Spinal cord (tissue), 10 donors: ENCODE measurements around the gene POC5. TPM values are rescaled to one million over a fixed set of nuclear protein-coding genes. Genes with fewer than 3 reads are reported as not detected.
"Not testable (repeated sequence)": the region's sequence is repeated elsewhere in the genome, so short reads cannot be mapped to it uniquely, and the experiment has no call there.

Experiments
- DNase-seq, 6 donors: peaks; one replicate each; pipeline versions ENCODE4 v3.0.0 to v3.0.0-alpha.2; 2013 to 2015; ENCODE audit warnings: low spot score in 6 of 6, low read depth in 4 of 6
- H3K27ac ChIP-seq: one replicate; pipeline ENCODE4 v1.5.1; 2013; ENCODE audit warnings: low read depth, low read length, control low read depth
- H3K27me3 ChIP-seq: one replicate; pipeline ENCODE4 v1.6.1; 2013; ENCODE audit warnings: low read length; ENCODE audit not compliant: control insufficient read depth, insufficient read depth
- H3K36me3 ChIP-seq: one replicate; pipeline ENCODE4 v1.6.1; 2013; ENCODE audit warnings: low read length; ENCODE audit not compliant: control insufficient read depth, insufficient read depth
- H3K4me1 ChIP-seq: one replicate; pipeline ENCODE4 v1.6.1; 2013; ENCODE audit warnings: low read length; ENCODE audit not compliant: control insufficient read depth, insufficient read depth
- H3K4me3 ChIP-seq: one replicate; pipeline ENCODE4 v1.5.1; 2013; ENCODE audit warnings: low read depth, low read length, control low read depth
- H3K9me3 ChIP-seq: one replicate; pipeline ENCODE4 v1.6.1; 2013; ENCODE audit warnings: low read length; ENCODE audit not compliant: control insufficient read depth, insufficient read depth
- WGBS: methylation state at CpG from one replicate; pipeline ENCODE4 v1.1.5; 2013; ENCODE audit warnings: missing lambda C conversion rate; ENCODE audit not compliant: insufficient coverage; 5-methylcytosine and 5-hydroxymethylcytosine counted together
- polyA plus RNA-seq, 2 donors: library from polyadenylated mRNA; unstranded; fragments of 120-200 nt; gene quantifications; one replicate each; pipeline ENCODE4 v1.2.1, GENCODE V29; 2013; ENCODE audit not compliant: insufficient read length in 2 of 2
- total RNA-seq, 2 donors: library from RNA; depleted of rRNA in 1 of 2; stranded (reverse); fragments of 120-200 nt in 1 of 2; fragments of >200 nt in 1 of 2; gene quantifications; one replicate each; pipeline versions ENCODE4 v1.2.3 to v1.2.4, GENCODE V29; 2013 to 2014
- donor health status: healthy.

POC5 gene
- total and polyA plus RNA-seq, 4 donors, result 13.9 to 18.6 (median 17.3) TPM

GRCh38 chr5:75731515-75731914 is 14.3 kb upstream of the POC5 start:
- H3K4me3 ChIP-seq, H3K4me1 ChIP-seq, H3K27me3 ChIP-seq, DNase-seq, H3K9me3 ChIP-seq, H3K36me3 ChIP-seq, H3K27ac ChIP-seq: not testable (repeated sequence)
- WGBS, result 100% methylated on average over 4 of the region's 4 CpGs

DNA sequence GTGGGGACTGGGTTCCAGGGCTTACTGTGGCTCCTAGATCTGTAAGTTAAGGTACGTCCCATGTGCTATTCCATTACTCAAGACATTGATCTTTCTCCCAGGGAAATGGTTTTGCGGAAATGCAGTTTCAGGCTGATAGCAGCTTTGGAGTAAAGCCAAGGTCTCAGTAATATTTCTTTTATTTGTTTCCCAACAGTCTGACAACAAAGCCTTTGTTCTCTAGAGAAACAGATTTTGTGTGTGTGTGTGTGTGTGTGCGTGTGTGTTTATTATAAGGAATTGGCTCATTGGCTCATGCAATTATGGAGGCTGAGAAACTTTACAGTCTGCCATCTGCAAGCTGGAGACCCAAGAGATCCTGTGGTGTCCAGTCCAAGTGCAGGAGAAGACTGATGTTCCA is 12.1 kb upstream of the POC5 start:
- Histone ChIP-seq H3K36me3 (no peaks in the 10 kb centered on the region), H3K4me1 (no peaks in the 10 kb centered on the region), H3K27ac (no peak overlapping the region), H3K4me3 (no peak overlapping the region), H3K9me3 (peaks cover 2% of the 10 kb centered on the region), H3K27me3 (no peaks in the 10 kb centered on the region)
- DNase-seq, result peak in 2 of 6 donors; percentile 11 to 24
- 81% methylated on average over 2 of the region's 3 CpGs for WGBS

DNA sequence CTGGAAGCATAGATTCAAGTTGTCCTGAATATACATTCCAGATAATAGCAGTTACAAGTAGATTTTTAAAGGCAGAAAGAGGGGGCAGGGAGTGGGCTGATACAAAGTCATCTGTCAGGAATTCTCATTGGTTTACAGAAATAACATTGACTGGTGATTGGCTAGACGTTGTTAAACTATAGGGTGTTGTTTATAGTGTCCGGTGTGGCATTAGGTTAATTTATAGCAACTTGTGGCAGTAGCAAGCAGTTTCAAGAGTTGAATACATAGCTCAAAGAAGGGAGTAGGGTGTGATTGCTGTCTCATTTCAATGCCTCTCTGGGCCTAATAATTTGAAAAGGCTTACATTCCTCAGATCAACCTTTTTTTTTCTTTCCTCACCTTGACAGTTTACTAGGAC is 10.7 kb upstream of the POC5 start:
- Histone ChIP-seq H3K9me3 (no peaks in the 10 kb centered on the region), H3K27me3 (no peaks in the 10 kb centered on the region), H3K27ac (no peak overlapping the region), H3K36me3 (no peaks in the 10 kb centered on the region), H3K4me3 (no peak overlapping the region), H3K4me1 (no peaks in the 10 kb centered on the region)
- DNase-seq, result no peak
- no CpG with 5 or more reads among the region's 2 CpGs for WGBS

DNA sequence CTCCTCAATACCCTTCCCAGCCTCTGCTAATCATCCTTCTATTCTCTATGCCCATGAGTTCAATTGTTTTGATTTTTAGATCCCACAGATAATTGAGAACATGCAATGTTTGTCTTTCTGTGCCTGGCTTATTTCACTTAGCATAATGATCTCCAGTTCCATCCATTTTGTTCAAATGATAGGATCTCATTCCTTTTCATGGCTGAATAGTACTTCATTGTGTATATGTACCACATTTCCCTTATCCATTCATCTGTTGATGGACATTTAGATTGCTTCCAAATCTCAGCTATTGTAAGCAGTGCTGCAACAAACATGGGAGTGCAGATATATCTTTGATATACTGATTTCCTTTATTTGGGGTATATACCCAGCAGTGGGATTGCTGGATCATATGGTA is 9.0 kb upstream of the POC5 start:
- H3K9me3 ChIP-seq, H3K27ac ChIP-seq, DNase-seq: not testable (repeated sequence)

DNA sequence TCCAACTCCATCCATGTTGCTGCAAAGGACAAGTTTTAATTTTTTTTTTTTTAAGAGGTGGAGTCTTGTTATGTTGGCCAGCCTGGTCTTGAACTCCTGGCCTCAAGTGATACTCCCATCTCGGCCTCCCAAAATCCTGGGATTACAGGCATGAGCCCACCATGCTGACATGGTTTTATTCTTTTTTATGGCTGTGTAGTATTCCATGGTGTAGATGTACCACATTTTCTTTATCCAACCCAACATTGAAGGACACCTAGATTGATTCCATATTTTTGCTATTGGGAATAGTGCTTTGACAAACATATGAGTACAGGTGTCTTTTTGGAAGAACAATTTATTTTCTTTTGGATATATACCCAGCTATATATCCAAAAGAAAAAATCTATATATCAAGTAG is 6.1 kb upstream of the POC5 start:
- no CpG with 5 or more reads among the region's 1 CpG for WGBS
- H3K36me3 ChIP-seq, result no peaks in the 10 kb centered on the region
- no peaks in the 10 kb centered on the region for H3K9me3 ChIP-seq

More for the DNA sequence above, 9.0 kb upstream of the POC5 start:
- H3K27me3 ChIP-seq, H3K4me3 ChIP-seq, H3K36me3 ChIP-seq, H3K4me1 ChIP-seq: not testable (repeated sequence)

GRCh38 chr5:75721573-75721972 is 4.3 kb upstream of the POC5 start:
- H3K4me1 ChIP-seq, result no peaks in the 10 kb centered on the region
- no peaks in the 10 kb centered on the region for H3K36me3 ChIP-seq
- no peak for DNase-seq
- no peaks in the 10 kb centered on the region for H3K9me3 ChIP-seq
- H3K27ac ChIP-seq, result no peak overlapping the region
- no peak overlapping the region for H3K4me3 ChIP-seq
- H3K27me3 ChIP-seq, result peaks cover 2% of the 10 kb centered on the region
- WGBS, result no CpG with 5 or more reads among the region's 1 CpG

More for the DNA sequence above, 6.1 kb upstream of the POC5 start:
- no peak for DNase-seq
- Histone ChIP-seq H3K27me3 (peaks cover 2% of the 10 kb centered on the region), H3K4me3 (no peak overlapping the region), H3K4me1 (no peaks in the 10 kb centered on the region), H3K27ac (no peak overlapping the region)

DNA sequence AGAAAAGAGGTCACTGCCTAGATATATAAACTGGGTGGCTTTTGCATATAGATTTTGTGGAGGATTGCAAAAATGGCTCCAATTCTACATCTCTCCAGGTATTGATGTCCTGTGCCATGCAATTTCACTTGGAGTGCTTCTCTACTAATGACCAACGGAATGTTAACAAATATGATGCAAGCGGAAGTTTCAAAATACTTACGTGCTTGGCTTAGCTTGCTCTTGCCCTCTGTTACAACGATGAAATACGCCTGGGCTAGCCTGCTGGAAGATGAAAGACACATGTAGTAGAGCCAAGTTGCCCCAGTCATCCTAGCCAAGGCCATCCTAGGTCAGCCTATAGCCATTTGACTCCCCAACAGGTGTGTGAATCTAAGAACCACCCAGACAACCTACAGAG is 3.6 kb upstream of the POC5 start:
- Histone ChIP-seq H3K36me3 (no peaks in the 10 kb centered on the region), H3K4me3 (no peak overlapping the region), H3K4me1 (no peaks in the 10 kb centered on the region), H3K27ac (no peak overlapping the region), H3K9me3 (no peaks in the 10 kb centered on the region), H3K27me3 (peaks cover 2% of the 10 kb centered on the region)
- WGBS, result 100% methylated on average over 4 of the region's 5 CpGs
- DNase-seq, result no peak

GRCh38 chr5:75716715-75717081 is 539 bp downstream of the POC5 start:
- WGBS, result 0% methylated on average over 7 of the region's 7 CpGs
- Histone ChIP-seq H3K36me3 (no peaks in the 10 kb centered on the region), H3K4me1 (no peaks in the 10 kb centered on the region), H3K27me3 (peaks cover 2% of the 10 kb centered on the region), H3K27ac (peak overlapping the region; percentile 90), H3K4me3 (peak overlapping the region; percentile 95), H3K9me3 (no peaks in the 10 kb centered on the region)
- DNase-seq, result peak in 1 of 6 donors; percentile 4

DNA sequence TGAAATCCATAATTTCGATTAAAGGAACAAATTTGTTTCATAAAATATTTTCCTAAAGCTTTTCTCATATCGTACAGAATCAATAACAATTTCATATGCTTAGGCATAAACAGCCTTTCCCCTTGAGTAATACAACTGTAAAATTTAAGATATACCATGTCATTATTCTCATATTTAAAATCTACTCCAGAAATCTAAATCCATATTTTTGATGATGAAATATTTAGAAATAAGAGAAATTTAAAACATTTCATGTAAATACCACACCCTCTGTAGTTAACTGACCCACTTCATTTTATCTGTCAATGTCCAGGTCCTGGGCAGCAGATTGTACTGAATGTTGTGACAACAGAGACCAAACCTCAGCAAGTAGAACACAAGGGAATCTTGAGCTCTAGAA is 5.1 kb downstream of the POC5 start:
- no peak for DNase-seq
- H3K4me3 ChIP-seq, result no peak overlapping the region
- WGBS, result no CpG with 5 or more reads among the region's 2 CpGs
- H3K4me1 ChIP-seq, result no peaks in the 10 kb centered on the region
- H3K9me3 ChIP-seq, result no peaks in the 10 kb centered on the region
- H3K27me3 ChIP-seq, result no peaks in the 10 kb centered on the region
- H3K36me3 ChIP-seq, result no peaks in the 10 kb centered on the region
- H3K27ac ChIP-seq, result no peak overlapping the region

- H3K4me3 ChIP-seq, result no peak overlapping the region
- H3K4me1 ChIP-seq, result no peaks in the 10 kb centered on the region
- H3K36me3 ChIP-seq, result no peaks in the 10 kb centered on the region
- H3K27me3 ChIP-seq, result no peaks in the 10 kb centered on the region
- no peaks in the 10 kb centered on the region for H3K9me3 ChIP-seq
- no CpG with 5 or more reads among the region's 1 CpG for WGBS
- DNase-seq, result no peak
- no peak overlapping the region for H3K27ac ChIP-seq
These were observed 6.1 kb downstream of the POC5 start for GRCh38 chr5:75711151-75711550.
